ENCODE data around the gene RBAK. TPM values are rescaled to one million over a fixed set of nuclear protein-coding genes. Genes with fewer than 3 reads are reported as not detected.

The RBAK gene
- polyA plus RNA-seq, 2 of the 4 experiments (the other 2 are of a cell fraction) = 6.8 to 11.2 TPM

- Histone ChIP-seq H3K9me3 (peaks cover 62% of the 10 kb centered on the region), H3K4me2 (no peak overlapping the region), H3K4me3 (no peak overlapping the region), H3K4me1 (no peaks in the 10 kb centered on the region), H3K27ac (no peak overlapping the region)
- ChIA-PET CTCF (interaction anchor here (0.6 to 1.1 kb wide), 2 partner anchors 9 to 10 kb away, joined by 3 to 6 read pairs; no protein-coding TSS in a partner anchor), POLR2A (no interaction called here)
- FAIRE-seq = no peak
- WGBS (ENCODE audit: missing lambda C conversion rate) = 47% methylated on average over 2 of the region's 2 CpGs
- DNase-seq (ENCODE audit: low read depth in 1 of 2, low spot score in 1 of 2) = no peak
- no peak for ATAC-seq
- TF ChIP-seq EHF (CRISPR knock-in tag; IDR thresholded peaks at IDR 0.05) (no peak), MYC (IDR thresholded peaks at IDR 0.05; ENCODE audit: borderline replicate concordance, low read length) (no peak), SREBF2 (IDR thresholded peaks at IDR 0.05) (no peak), TP53 (CRISPR knock-in tag; IDR thresholded peaks at IDR 0.05) (no peak), MAX (IDR thresholded peaks at IDR 0.05) (no peak), ZC3H11A (IDR thresholded peaks at IDR 0.05) (no peak), JUNB (IDR thresholded peaks at IDR 0.05) (no peak)
Measured at GRCh38 chr7:5094641-5095040, 49.0 kb downstream of the RBAK start.

GRCh38 chr7:5116359-5116758 is 70.7 kb downstream of the RBAK start:
- 24% methylated on average over 7 of the region's 7 CpGs for WGBS (ENCODE audit: missing lambda C conversion rate)
- Histone ChIP-seq H3K4me1 (no peaks in the 10 kb centered on the region), H3K4me3 (no peak overlapping the region), H3K9me3 (no peaks in the 10 kb centered on the region), H3K4me2 (no peak overlapping the region), H3K27ac (no peak overlapping the region)
- CTCF ChIA-PET = no interaction called here
- DNase-seq (ENCODE audit: low read depth in 1 of 2, low spot score in 1 of 2) (no peak), FAIRE-seq (no peak), ATAC-seq (peak; percentile 45 to 58; a peak in 3 of 6 replicates)
- TF ChIP-seq USF2 (IDR thresholded peaks at IDR 0.05) (no peak), CHD4 (IDR thresholded peaks at IDR 0.05; ENCODE audit: borderline replicate concordance) (no peak), HDAC2 (IDR thresholded peaks at IDR 0.05) (no peak), ZNF302 (CRISPR knock-in tag; IDR thresholded peaks at IDR 0.05) (no peak), CBX2 (IDR thresholded peaks at IDR 0.05; ENCODE audit: borderline replicate concordance, low read depth) (no peak), NPAS2 (CRISPR knock-in tag; IDR thresholded peaks at IDR 0.05; ENCODE audit: borderline replicate concordance) (no peak), GATA3 (IDR thresholded peaks at IDR 0.05; ENCODE audit: borderline replicate concordance) (no peak), RCOR1 (IDR thresholded peaks at IDR 0.05; ENCODE audit: low read depth, low read length) (no peak), JUNB (IDR thresholded peaks at IDR 0.05) (no peak), MAFK (IDR thresholded peaks at IDR 0.05; ENCODE audit: partially characterized antibody) (no peak), POLR2AphosphoS2 (conservative IDR thresholded peaks at IDR 0.05; ENCODE audit: low read length) (no peak), ATOH8 (CRISPR knock-in tag; IDR thresholded peaks at IDR 0.05; ENCODE audit: low read depth) (no peak), E2F6 (IDR thresholded peaks at IDR 0.05; ENCODE audit: borderline replicate concordance, low read depth) (no peak), MAZ (IDR thresholded peaks at IDR 0.05; ENCODE audit: borderline replicate concordance, low read depth, low read length) (no peak), REST (IDR thresholded peaks at IDR 0.05) (no peak), HEYL (CRISPR knock-in tag; IDR thresholded peaks at IDR 0.05) (no peak)
- POLR2A ChIA-PET = no interaction called here
